MCF 10A (cell line): Measurements from ENCODE around the gene SHISA7. TPM values are rescaled to one million over a fixed set of nuclear protein-coding genes. Genes with fewer than 3 reads are reported as not detected.
A peak's percentile ranks its signal among the peaks of the same experiment; 100 is the strongest.

Experiments used
- BruUV-seq: library from RNA; stranded (reverse); fragments of 400-500 nt; replicated peaks from 2 replicates; lab custom pipeline; 2021; lab: Mats Ljungman, UMichigan
- CTCF ChIA-PET: fragments of 300-600 bp; sonication (Branson Sonifier 250); formaldehyde crosslinking; extraction: SDS; loops from one replicate; lab custom pipeline; 2021; ENCODE audit warnings: antibody characterized with exemption, inconsistent platforms; lab: Yijun Ruan, JAX
- POLR2A ChIA-PET: fragments of 300-600, 350-650 bp; sonication (Branson Sonifier 250); formaldehyde crosslinking; extraction: SDS; loops from one replicate; lab custom pipeline; 2020; ENCODE audit warnings: antibody characterized with exemption, inconsistent platforms; lab: Yijun Ruan, JAX
- DNase-seq: peaks from one replicate; pipeline ENCODE4 v3.0.0-alpha.2; 2018; ENCODE audit not compliant: unreplicated experiment
- H3K27ac Mint-ChIP-seq: one replicate; pipeline ENCODE4 v1.8.0; 2022; ENCODE audit warnings: mild to moderate bottlenecking, low read depth, mixed read lengths; ENCODE audit not compliant: unreplicated experiment
- H3K27me3 Mint-ChIP-seq: one replicate; pipeline ENCODE4 v1.8.0; 2022; ENCODE audit warnings: mixed read lengths; ENCODE audit not compliant: insufficient read depth, unreplicated experiment
- H3K36me3 Mint-ChIP-seq: one replicate; pipeline ENCODE4 v1.8.0; 2022; ENCODE audit warnings: mild to moderate bottlenecking, moderate library complexity, mixed read lengths; ENCODE audit not compliant: insufficient read depth, unreplicated experiment
- H3K4me1 Mint-ChIP-seq: one replicate; pipeline ENCODE4 v1.8.0; 2022; ENCODE audit warnings: mixed read lengths; ENCODE audit not compliant: insufficient read depth, unreplicated experiment
- H3K4me3 Mint-ChIP-seq: one replicate; pipeline ENCODE4 v1.8.0; 2022; ENCODE audit warnings: mild to moderate bottlenecking, moderate library complexity, mixed read lengths; ENCODE audit not compliant: unreplicated experiment
- H3K9me3 Mint-ChIP-seq: one replicate; pipeline ENCODE4 v1.8.0; 2022; ENCODE audit warnings: mixed read lengths; ENCODE audit not compliant: unreplicated experiment
- intact Hi-C: fragments of 100-400 bp; cut with micrococcal nuclease; formaldehyde crosslinking; loops from 2 replicates; pipeline ENCODE4 v1.14.1; 2022
- total RNA-seq: library from RNA; stranded (reverse); gene quantifications from 2 replicates; pipeline ENCODE4 v1.2.3, GENCODE V29; 2022
- TF ChIP-seq, protein P1 (sequence below): fragments of 200-600 bp; IDR thresholded peaks from one replicate; pipeline ENCODE4 v1.8.0; 2022; ENCODE audit warnings: antibody characterized with exemption, mild to moderate bottlenecking; ENCODE audit not compliant: unreplicated experiment

SHISA7 gene
- total RNA-seq, 1 experiment from 2014 or later, result not detected

DNA sequence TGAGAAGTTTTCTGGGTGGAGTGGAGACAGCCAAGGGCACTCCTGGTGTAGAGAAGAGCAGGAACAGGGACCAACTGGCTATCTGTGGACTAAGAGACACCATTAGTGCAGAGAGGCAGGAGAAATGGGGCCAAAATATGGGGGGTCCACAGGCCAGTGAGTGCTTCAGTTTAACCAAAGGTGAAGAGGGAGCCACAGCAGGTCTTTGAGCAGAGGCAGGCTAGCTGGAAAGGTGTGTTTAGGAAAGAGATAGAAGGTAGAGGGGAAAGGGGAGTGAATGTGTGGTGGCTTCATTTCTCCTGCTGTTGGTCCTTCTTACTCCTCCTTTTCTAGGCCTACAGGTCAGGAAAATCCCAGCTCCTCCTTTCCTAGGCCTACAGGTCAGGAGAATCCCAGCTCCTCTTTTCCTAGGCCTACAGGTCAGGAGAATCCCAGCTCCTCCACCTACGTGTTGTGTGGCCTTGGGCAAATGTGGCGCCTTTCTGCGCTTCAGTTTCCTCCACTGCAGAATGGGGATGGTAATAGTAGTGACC lies 60.5 kb downstream of the SHISA7 start:
- TF ChIP-seq, protein P1, sequence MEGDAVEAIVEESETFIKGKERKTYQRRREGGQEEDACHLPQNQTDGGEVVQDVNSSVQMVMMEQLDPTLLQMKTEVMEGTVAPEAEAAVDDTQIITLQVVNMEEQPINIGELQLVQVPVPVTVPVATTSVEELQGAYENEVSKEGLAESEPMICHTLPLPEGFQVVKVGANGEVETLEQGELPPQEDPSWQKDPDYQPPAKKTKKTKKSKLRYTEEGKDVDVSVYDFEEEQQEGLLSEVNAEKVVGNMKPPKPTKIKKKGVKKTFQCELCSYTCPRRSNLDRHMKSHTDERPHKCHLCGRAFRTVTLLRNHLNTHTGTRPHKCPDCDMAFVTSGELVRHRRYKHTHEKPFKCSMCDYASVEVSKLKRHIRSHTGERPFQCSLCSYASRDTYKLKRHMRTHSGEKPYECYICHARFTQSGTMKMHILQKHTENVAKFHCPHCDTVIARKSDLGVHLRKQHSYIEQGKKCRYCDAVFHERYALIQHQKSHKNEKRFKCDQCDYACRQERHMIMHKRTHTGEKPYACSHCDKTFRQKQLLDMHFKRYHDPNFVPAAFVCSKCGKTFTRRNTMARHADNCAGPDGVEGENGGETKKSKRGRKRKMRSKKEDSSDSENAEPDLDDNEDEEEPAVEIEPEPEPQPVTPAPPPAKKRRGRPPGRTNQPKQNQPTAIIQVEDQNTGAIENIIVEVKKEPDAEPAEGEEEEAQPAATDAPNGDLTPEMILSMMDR, result no peak
- no peak for DNase-seq
- intact Hi-C loops, result no loop called here
- no peaks in the 10 kb centered on the region for H3K27me3 Mint-ChIP-seq
- H3K4me3 Mint-ChIP-seq, result peak overlapping the region; percentile 89
- no TSS peak for BruUV-seq
- peaks cover 32% of the 10 kb centered on the region for H3K36me3 Mint-ChIP-seq
- H3K4me1 Mint-ChIP-seq, result peaks cover 26% of the 10 kb centered on the region
- ChIA-PET POLR2A (interaction anchor here (0.6 to 6.1 kb wide), 7 partner anchors 16 to 93 kb away, joined by 3 to 98 read pairs (median 10); partner anchors contain the start of genes KMT5C, UBE2S and ZNF628), CTCF (interaction anchor here (0.6 to 3.4 kb wide), 17 partner anchors 14 to 293 kb away, joined by 3 to 61 read pairs (median 4); no protein-coding TSS in a partner anchor)
- H3K9me3 Mint-ChIP-seq, result no peaks in the 10 kb centered on the region
- peak overlapping the region; percentile 90 for H3K27ac Mint-ChIP-seq

GRCh38 chr19:55382013-55382412 lies 61.1 kb downstream of the SHISA7 start:
- H3K4me1 Mint-ChIP-seq, result peaks cover 26% of the 10 kb centered on the region
- peak overlapping the region; percentile 90 for H3K27ac Mint-ChIP-seq
- intact Hi-C loops, result no loop called here
- ChIA-PET CTCF (interaction anchor here (0.8 to 3.4 kb wide), 6 partner anchors 61 to 256 kb away, joined by 3 to 61 read pairs (median 13); no protein-coding TSS in a partner anchor), POLR2A (no interaction called here)
- H3K4me3 Mint-ChIP-seq, result peak overlapping the region; percentile 89
- BruUV-seq, result no TSS peak
- peaks cover 26% of the 10 kb centered on the region for H3K36me3 Mint-ChIP-seq
- no peaks in the 10 kb centered on the region for H3K27me3 Mint-ChIP-seq
- DNase-seq, result no peak
- TF ChIP-seq, protein P1, result no peak
- H3K9me3 Mint-ChIP-seq, result no peaks in the 10 kb centered on the region

DNA sequence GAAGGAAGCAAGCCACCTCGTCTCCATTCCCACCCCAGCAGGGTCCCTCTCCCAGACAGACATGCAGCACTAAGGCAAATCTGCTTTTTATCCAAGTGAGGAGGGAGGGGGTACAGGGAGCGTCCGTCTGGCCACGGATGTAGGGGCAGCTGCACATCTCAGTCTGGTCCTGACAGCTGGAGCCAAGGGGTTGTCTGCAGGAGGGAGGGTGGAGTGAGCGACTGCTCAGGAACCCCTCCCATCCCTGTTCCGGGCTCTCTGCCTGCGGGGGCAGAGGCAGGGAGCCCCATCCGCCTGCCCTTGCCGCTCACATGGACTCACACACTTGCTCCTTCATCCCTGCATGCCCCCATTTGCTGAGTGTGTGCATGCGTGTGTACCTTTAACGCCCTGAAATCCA lies 63.9 kb downstream of the SHISA7 start:
- TF ChIP-seq, protein P1, result no peak
- Mint-ChIP-seq H3K4me3 (no peak overlapping the region), H3K27me3 (peaks cover 2% of the 10 kb centered on the region), H3K4me1 (peaks cover 31% of the 10 kb centered on the region), H3K36me3 (peaks cover 6% of the 10 kb centered on the region), H3K9me3 (no peaks in the 10 kb centered on the region), H3K27ac (no peak overlapping the region)
- DNase-seq, result no peak
- ChIA-PET CTCF (no interaction called here), POLR2A (interaction anchor here (0.5 to 0.6 kb wide), 2 partner anchors 31 to 40 kb away, joined by 3 read pairs; no protein-coding TSS in a partner anchor)
- intact Hi-C loops, result no loop called here
- BruUV-seq, result no TSS peak

Other genes with a start within 250 kb of the SHISA7 start
- gene PTPRH, start 233.8 kb downstream of the SHISA7 start, total RNA-seq, result 0.56 and 2.3 TPM in 2 replicates
- gene TMEM86B, start 214.5 kb downstream of the SHISA7 start, total RNA-seq, result 4.2 and 4.7 TPM in 2 replicates
- 70.6 and 78.9 TPM in 2 replicates for gene PPP6R1, start 184.3 kb downstream of the SHISA7 start, total RNA-seq
- gene HSPBP1, start 163.2 kb downstream of the SHISA7 start, total RNA-seq, result 49.2 and 53.1 TPM in 2 replicates
- gene BRSK1, start 159.3 kb downstream of the SHISA7 start, total RNA-seq, result 3.8 and 5.1 TPM in 2 replicates
- not detected in 2 replicates for gene TMEM150B, start 118.0 kb downstream of the SHISA7 start, total RNA-seq
- gene KMT5C, start 103.4 kb downstream of the SHISA7 start, total RNA-seq, result 12.9 and 16.8 TPM in 2 replicates
- gene COX6B2, start 88.6 kb downstream of the SHISA7 start, total RNA-seq, result 0.33 and 0.93 TPM in 2 replicates
- gene GARIN5B, start 80.0 kb downstream of the SHISA7 start, total RNA-seq, result not detected in 2 replicates
- gene IL11, start 72.8 kb downstream of the SHISA7 start, total RNA-seq, result 4.2 TPM in 2 replicates
- gene TMEM190, start 66.5 kb downstream of the SHISA7 start, total RNA-seq, result 0.58 and 0.59 TPM in 2 replicates
- gene TMEM238, start 59.0 kb downstream of the SHISA7 start, total RNA-seq, result 10.6 and 14.9 TPM in 2 replicates
- gene RPL28, start 57.4 kb downstream of the SHISA7 start, total RNA-seq, result 2,816 and 2,868 TPM in 2 replicates
- 331 and 345 TPM in 2 replicates for gene UBE2S, start 35.5 kb downstream of the SHISA7 start, total RNA-seq
- gene ISOC2, start 18.3 kb upstream of the SHISA7 start, total RNA-seq, result 34.3 and 59.9 TPM in 2 replicates
- gene C19orf85, start 21.5 kb upstream of the SHISA7 start, total RNA-seq, result 0.23 and 0.32 TPM in 2 replicates
- 6.2 and 12.1 TPM in 2 replicates for gene ZNF628, start 33.3 kb upstream of the SHISA7 start, total RNA-seq
- 16.6 and 22.8 TPM in 2 replicates for gene NAT14, start 41.9 kb upstream of the SHISA7 start, total RNA-seq
- gene SSC5D, start 45.1 kb upstream of the SHISA7 start, total RNA-seq, result 0.33 and 0.59 TPM in 2 replicates
- gene SBK2, start 93.8 kb upstream of the SHISA7 start, total RNA-seq, result not detected in 2 replicates
- not detected in 2 replicates for gene SBK3, start 102.2 kb upstream of the SHISA7 start, total RNA-seq
- gene ZNF579, start 137.5 kb upstream of the SHISA7 start, total RNA-seq, result 11.6 and 12.6 TPM in 2 replicates
- gene FIZ1, start 156.2 kb upstream of the SHISA7 start, total RNA-seq, result 13.5 and 16.3 TPM in 2 replicates
- 15.7 and 17.6 TPM in 2 replicates for gene ZNF524, start 157.0 kb upstream of the SHISA7 start, total RNA-seq
- gene ZNF865, start 162.3 kb upstream of the SHISA7 start, total RNA-seq, result 12.2 and 12.7 TPM in 2 replicates
- gene ZNF784, start 181.3 kb upstream of the SHISA7 start, total RNA-seq, result 2.7 and 3.1 TPM in 2 replicates
- gene ZNF580, start 197.7 kb upstream of the SHISA7 start, total RNA-seq, result 38.9 and 44.9 TPM in 2 replicates
- gene ZNF581, start 200.3 kb upstream of the SHISA7 start, total RNA-seq, result 22.3 and 25.7 TPM in 2 replicates
- 2.3 and 2.5 TPM in 2 replicates for gene CCDC106, start 204.9 kb upstream of the SHISA7 start, total RNA-seq
- gene U2AF2, start 211.7 kb upstream of the SHISA7 start, total RNA-seq, result 220 and 280 TPM in 2 replicates
- gene EPN1, start 231.9 kb upstream of the SHISA7 start, total RNA-seq, result 102 and 123 TPM in 2 replicates